Liver (tissue), 9 donors: ENCODE results near the gene TBCA. TPM values are rescaled to one million over a fixed set of nuclear protein-coding genes. Genes with fewer than 3 reads are reported as not detected.

Experiments
- DNase-seq: peaks from one replicate; pipeline ENCODE4 v3.0.0-alpha.2; 2017; ENCODE audit warnings: low spot score
- H3K27ac ChIP-seq, 2 donors: one replicate each; pipeline ENCODE4 v1.7.0; 2013; ENCODE audit warnings: inconsistent platforms in 2 of 2, low read length in 2 of 2, control low read depth in 1 of 2, low read depth in 1 of 2, mild to moderate bottlenecking in 1 of 2
- H3K27me3 ChIP-seq, 4 donors: one replicate each; pipeline versions ENCODE4 v1.6.1 to v1.7.0; 2013; ENCODE audit warnings: low read length in 3 of 4, inconsistent platforms in 1 of 4, mild to moderate bottlenecking in 1 of 4, moderate library complexity in 1 of 4; ENCODE audit not compliant: control insufficient read depth in 4 of 4, insufficient read depth in 4 of 4
- H3K36me3 ChIP-seq, 4 donors: one replicate each; pipeline versions ENCODE4 v1.6.1 to v1.7.0; 2013; ENCODE audit warnings: low read length in 3 of 4, mild to moderate bottlenecking in 3 of 4, low read depth in 1 of 4, moderate library complexity in 1 of 4; ENCODE audit not compliant: control insufficient read depth in 4 of 4, insufficient read depth in 3 of 4
- H3K4me1 ChIP-seq, 4 donors: one replicate each; pipeline versions ENCODE4 v1.6.1 to v1.7.0; 2013; ENCODE audit warnings: low read length in 3 of 4, mild to moderate bottlenecking in 3 of 4, moderate library complexity in 1 of 4; ENCODE audit not compliant: control insufficient read depth in 4 of 4, insufficient read depth in 4 of 4
- H3K4me3 ChIP-seq, 3 donors: one replicate each; pipeline versions ENCODE4 v1.6.1 to v1.7.0; 2013; ENCODE audit warnings: low read length in 3 of 3, control low read depth in 1 of 3, low read depth in 1 of 3, mild to moderate bottlenecking in 1 of 3
- H3K9ac ChIP-seq, 2 donors: one replicate each; pipeline ENCODE4 v1.7.0; 2013; ENCODE audit warnings: low read length in 2 of 2, mild to moderate bottlenecking in 2 of 2, moderate library complexity in 2 of 2, control low read depth in 1 of 2, low read depth in 1 of 2
- H3K9me3 ChIP-seq, 4 donors: one replicate each; pipeline versions ENCODE4 v1.6.1 to v1.7.0; 2013; ENCODE audit warnings: low read length in 3 of 4; ENCODE audit not compliant: control insufficient read depth in 4 of 4
- EGR1 ChIP-seq, 2 donors: IDR thresholded peaks; 2 replicates each; pipeline ENCODE4 v1.6.1; 2016 to 2018; ENCODE audit warnings: antibody characterized with exemption in 2 of 2, low read depth in 2 of 2
- FOXA1 ChIP-seq: IDR thresholded peaks from 2 replicates; pipeline ENCODE4 v1.6.1; 2016; ENCODE audit warnings: antibody characterized with exemption
- FOXA2 ChIP-seq: IDR thresholded peaks from 2 replicates; pipeline ENCODE4 v1.6.1; 2016; ENCODE audit warnings: antibody characterized with exemption
- GABPA ChIP-seq, 2 donors: IDR thresholded peaks in 1 of 2; conservative IDR thresholded peaks in 1 of 2; 2 replicates each; pipeline ENCODE4 v1.6.1; 2016; ENCODE audit warnings: antibody characterized with exemption in 2 of 2, mild to moderate bottlenecking in 1 of 2, moderate library complexity in 1 of 2
- HNF4G ChIP-seq: IDR thresholded peaks from 2 replicates; pipeline ENCODE4 v1.6.1; 2016; ENCODE audit warnings: antibody characterized with exemption
- NR2F2 ChIP-seq: IDR thresholded peaks from 2 replicates; pipeline ENCODE4 v1.6.1; 2016; ENCODE audit warnings: antibody characterized with exemption
- RAD21 ChIP-seq, 2 donors: IDR thresholded peaks; 2 replicates each; pipeline ENCODE4 v1.6.1; 2016; ENCODE audit warnings: antibody characterized with exemption in 2 of 2, mild to moderate bottlenecking in 2 of 2
- RXRA ChIP-seq, 2 donors: IDR thresholded peaks; 2 replicates each; pipeline ENCODE4 v1.6.1; 2017 to 2018; ENCODE audit warnings: antibody characterized with exemption in 2 of 2, mild to moderate bottlenecking in 1 of 2
- SP1 ChIP-seq: IDR thresholded peaks from 2 replicates; pipeline ENCODE4 v1.6.1; 2018; ENCODE audit warnings: antibody characterized with exemption, mild to moderate bottlenecking
- TAF1 ChIP-seq: conservative IDR thresholded peaks from 2 replicates; pipeline ENCODE4 v1.6.1; 2016; ENCODE audit warnings: antibody characterized with exemption, mild to moderate bottlenecking
- YY1 ChIP-seq: IDR thresholded peaks from 2 replicates; pipeline ENCODE4 v1.6.1; 2016; ENCODE audit warnings: antibody characterized with exemption, mild to moderate bottlenecking
- WGBS: extraction: QIAGEN DNeasy Blood & Tissue Kit; methylation state at CpG from one replicate; pipeline ENCODE4 v1.1.7; 2013; 5-methylcytosine and 5-hydroxymethylcytosine counted together
- polyA plus RNA-seq, 2 donors: library from polyadenylated mRNA; stranded (reverse) in 1 of 2; unstranded in 1 of 2; fragments of 200-250 nt in 1 of 2; fragments of >200 nt in 1 of 2; fragmentation: Nextera tagmentation in 1 of 2; extraction: Ambion mirVana in 1 of 2; gene quantifications; one replicate each; pipeline versions ENCODE4 v1.2.1 to v1.2.3, GENCODE V29; 2013 to 2015
- total RNA-seq, 2 donors: library from RNA; depleted of rRNA; stranded (reverse); fragments of >200 nt; gene quantifications; one replicate each; pipeline ENCODE4 v1.2.3, GENCODE V29; 2014
- TF ChIP-seq, protein P1 (sequence below): IDR thresholded peaks from 2 replicates; pipeline ENCODE4 v1.6.1; 2016; ENCODE audit warnings: antibody characterized with exemption, mild to moderate bottlenecking
- TF ChIP-seq, protein P2 (sequence below): IDR thresholded peaks from 2 replicates; pipeline ENCODE4 v1.6.1; 2016; ENCODE audit warnings: antibody characterized with exemption
- TF ChIP-seq, protein P3 (sequence below): fragments of 150-350 bp; IDR thresholded peaks from 2 replicates; pipeline ENCODE4 v1.5.1; 2017; ENCODE audit warnings: improper control_type of control experiment, low read depth, low read length; ENCODE audit not compliant: missing input control
- TF ChIP-seq, protein P4 (sequence below): IDR thresholded peaks from 2 replicates; pipeline ENCODE4 v1.6.1; 2016; ENCODE audit warnings: antibody characterized with exemption
- TF ChIP-seq, protein P5 (sequence below): IDR thresholded peaks from 2 replicates; pipeline ENCODE4 v1.6.1; 2016; ENCODE audit warnings: antibody characterized with exemption
- donor health status: healthy.
- donor health status: healthy.
- donor health status: healthy.
- donor health status: healthy.
- donor health status: healthy.

The TBCA gene
- total and polyA plus RNA-seq, 4 donors, result 62.5 to 338 (median 107) TPM

DNA sequence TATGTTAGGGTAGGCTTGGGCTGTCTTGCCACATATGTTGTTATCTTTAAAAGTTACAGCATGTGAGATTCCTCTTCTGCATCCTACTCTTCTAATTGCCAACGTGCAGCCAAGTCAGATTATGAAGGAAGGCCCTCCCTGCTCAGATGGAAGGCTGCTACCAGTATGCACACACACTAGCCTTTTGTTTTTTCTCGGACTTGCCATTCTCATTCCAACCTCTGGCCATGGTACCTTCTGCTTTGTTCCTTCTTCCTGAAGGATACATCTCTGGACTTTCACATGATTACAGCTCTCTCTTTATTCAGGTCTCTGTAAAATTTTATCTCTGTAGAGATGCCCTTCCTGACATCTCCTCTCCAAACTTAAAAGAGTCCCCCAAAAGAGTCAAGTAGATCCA lies 124.8 kb downstream of the TBCA start:
- no peaks in the 10 kb centered on the region for H3K9me3 ChIP-seq
- no peak for DNase-seq
- no peak overlapping the region for H3K4me3 ChIP-seq
- no peak for TF ChIP-seq SP1
- TF ChIP-seq NR2F2, result no peak
- no peak for TF ChIP-seq RAD21 (IDR thresholded peaks at IDR 0.05)
- TF ChIP-seq, protein P1, sequence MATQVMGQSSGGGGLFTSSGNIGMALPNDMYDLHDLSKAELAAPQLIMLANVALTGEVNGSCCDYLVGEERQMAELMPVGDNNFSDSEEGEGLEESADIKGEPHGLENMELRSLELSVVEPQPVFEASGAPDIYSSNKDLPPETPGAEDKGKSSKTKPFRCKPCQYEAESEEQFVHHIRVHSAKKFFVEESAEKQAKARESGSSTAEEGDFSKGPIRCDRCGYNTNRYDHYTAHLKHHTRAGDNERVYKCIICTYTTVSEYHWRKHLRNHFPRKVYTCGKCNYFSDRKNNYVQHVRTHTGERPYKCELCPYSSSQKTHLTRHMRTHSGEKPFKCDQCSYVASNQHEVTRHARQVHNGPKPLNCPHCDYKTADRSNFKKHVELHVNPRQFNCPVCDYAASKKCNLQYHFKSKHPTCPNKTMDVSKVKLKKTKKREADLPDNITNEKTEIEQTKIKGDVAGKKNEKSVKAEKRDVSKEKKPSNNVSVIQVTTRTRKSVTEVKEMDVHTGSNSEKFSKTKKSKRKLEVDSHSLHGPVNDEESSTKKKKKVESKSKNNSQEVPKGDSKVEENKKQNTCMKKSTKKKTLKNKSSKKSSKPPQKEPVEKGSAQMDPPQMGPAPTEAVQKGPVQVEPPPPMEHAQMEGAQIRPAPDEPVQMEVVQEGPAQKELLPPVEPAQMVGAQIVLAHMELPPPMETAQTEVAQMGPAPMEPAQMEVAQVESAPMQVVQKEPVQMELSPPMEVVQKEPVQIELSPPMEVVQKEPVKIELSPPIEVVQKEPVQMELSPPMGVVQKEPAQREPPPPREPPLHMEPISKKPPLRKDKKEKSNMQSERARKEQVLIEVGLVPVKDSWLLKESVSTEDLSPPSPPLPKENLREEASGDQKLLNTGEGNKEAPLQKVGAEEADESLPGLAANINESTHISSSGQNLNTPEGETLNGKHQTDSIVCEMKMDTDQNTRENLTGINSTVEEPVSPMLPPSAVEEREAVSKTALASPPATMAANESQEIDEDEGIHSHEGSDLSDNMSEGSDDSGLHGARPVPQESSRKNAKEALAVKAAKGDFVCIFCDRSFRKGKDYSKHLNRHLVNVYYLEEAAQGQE, result no peak
- TF ChIP-seq, protein P2, sequence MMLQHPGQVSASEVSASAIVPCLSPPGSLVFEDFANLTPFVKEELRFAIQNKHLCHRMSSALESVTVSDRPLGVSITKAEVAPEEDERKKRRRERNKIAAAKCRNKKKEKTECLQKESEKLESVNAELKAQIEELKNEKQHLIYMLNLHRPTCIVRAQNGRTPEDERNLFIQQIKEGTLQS, result no peak
- no peak for TF ChIP-seq RXRA (IDR thresholded peaks at IDR 0.05)
- TF ChIP-seq, protein P3, sequence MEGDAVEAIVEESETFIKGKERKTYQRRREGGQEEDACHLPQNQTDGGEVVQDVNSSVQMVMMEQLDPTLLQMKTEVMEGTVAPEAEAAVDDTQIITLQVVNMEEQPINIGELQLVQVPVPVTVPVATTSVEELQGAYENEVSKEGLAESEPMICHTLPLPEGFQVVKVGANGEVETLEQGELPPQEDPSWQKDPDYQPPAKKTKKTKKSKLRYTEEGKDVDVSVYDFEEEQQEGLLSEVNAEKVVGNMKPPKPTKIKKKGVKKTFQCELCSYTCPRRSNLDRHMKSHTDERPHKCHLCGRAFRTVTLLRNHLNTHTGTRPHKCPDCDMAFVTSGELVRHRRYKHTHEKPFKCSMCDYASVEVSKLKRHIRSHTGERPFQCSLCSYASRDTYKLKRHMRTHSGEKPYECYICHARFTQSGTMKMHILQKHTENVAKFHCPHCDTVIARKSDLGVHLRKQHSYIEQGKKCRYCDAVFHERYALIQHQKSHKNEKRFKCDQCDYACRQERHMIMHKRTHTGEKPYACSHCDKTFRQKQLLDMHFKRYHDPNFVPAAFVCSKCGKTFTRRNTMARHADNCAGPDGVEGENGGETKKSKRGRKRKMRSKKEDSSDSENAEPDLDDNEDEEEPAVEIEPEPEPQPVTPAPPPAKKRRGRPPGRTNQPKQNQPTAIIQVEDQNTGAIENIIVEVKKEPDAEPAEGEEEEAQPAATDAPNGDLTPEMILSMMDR, result no peak
- TF ChIP-seq, protein P4, sequence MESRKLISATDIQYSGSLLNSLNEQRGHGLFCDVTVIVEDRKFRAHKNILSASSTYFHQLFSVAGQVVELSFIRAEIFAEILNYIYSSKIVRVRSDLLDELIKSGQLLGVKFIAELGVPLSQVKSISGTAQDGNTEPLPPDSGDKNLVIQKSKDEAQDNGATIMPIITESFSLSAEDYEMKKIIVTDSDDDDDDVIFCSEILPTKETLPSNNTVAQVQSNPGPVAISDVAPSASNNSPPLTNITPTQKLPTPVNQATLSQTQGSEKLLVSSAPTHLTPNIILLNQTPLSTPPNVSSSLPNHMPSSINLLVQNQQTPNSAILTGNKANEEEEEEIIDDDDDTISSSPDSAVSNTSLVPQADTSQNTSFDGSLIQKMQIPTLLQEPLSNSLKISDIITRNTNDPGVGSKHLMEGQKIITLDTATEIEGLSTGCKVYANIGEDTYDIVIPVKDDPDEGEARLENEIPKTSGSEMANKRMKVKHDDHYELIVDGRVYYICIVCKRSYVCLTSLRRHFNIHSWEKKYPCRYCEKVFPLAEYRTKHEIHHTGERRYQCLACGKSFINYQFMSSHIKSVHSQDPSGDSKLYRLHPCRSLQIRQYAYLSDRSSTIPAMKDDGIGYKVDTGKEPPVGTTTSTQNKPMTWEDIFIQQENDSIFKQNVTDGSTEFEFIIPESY, result no peak
- TF ChIP-seq FOXA2, result no peak
- no peak for TF ChIP-seq FOXA1
- H3K9ac ChIP-seq, result no peak overlapping the region
- 34% methylated on average over 2 of the region's 2 CpGs for WGBS
- H3K36me3 ChIP-seq, result no peaks in the 10 kb centered on the region
- no peaks in the 10 kb centered on the region for H3K4me1 ChIP-seq
- no peak overlapping the region for H3K27ac ChIP-seq
- peaks cover 0 to 4% (median 2%) of the 10 kb centered on the region in 4 donors for H3K27me3 ChIP-seq

DNA sequence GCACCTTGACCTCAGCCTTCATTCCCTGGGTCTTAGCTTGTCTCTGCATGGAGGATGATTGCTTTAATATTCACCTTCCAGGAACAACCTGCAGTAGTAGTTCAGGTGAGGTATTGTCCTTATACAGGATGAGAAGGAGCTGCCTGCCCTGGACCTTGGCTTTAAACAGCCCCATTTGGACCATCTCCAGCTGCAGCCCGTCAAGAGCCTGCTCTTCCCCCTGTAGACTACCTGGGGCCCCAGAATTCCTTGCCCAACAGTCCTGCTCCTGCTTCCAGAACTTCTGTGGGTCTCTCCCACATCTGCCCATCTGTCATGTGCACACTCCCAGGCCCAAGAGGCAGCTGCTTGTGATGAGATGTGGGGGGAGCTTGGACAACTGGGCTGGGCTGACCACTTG lies 125.5 kb downstream of the TBCA start:
- H3K27ac ChIP-seq, result no peak overlapping the region
- no peak for DNase-seq
- H3K4me3 ChIP-seq, result no peak overlapping the region
- peaks cover 0 to 5% (median 2%) of the 10 kb centered on the region in 4 donors for H3K27me3 ChIP-seq
- H3K9me3 ChIP-seq, result no peaks in the 10 kb centered on the region
- WGBS, result 49% methylated on average over 1 of the region's 1 CpG
- no peak overlapping the region for H3K9ac ChIP-seq
- H3K4me1 ChIP-seq, result peaks cover 0 to 2% (median 2%) of the 10 kb centered on the region in 4 donors
- no peaks in the 10 kb centered on the region for H3K36me3 ChIP-seq
- no peak for TF ChIP-seq FOXA1
- TF ChIP-seq, protein P2, result no peak
- no peak for TF ChIP-seq YY1
- TF ChIP-seq, protein P5, sequence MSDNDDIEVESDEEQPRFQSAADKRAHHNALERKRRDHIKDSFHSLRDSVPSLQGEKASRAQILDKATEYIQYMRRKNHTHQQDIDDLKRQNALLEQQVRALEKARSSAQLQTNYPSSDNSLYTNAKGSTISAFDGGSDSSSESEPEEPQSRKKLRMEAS, result no peak
- TF ChIP-seq HNF4G, result no peak
- TF ChIP-seq, protein P4, result no peak
- TF ChIP-seq TAF1, result no peak
- TF ChIP-seq RAD21 (IDR thresholded peaks at IDR 0.05), result no peak
- TF ChIP-seq EGR1 (IDR thresholded peaks at IDR 0.05; ENCODE audit: low read depth in 2 of 2), result no peak
- TF ChIP-seq, protein P1, result no peak
- no peak for TF ChIP-seq GABPA (IDR thresholded peaks at IDR 0.05 in 1 of 2, conservative IDR thresholded peaks at IDR 0.05 in 1 of 2)
- TF ChIP-seq NR2F2, result no peak
